ENCODE measurements around the gene RGS3.
A peak's percentile ranks its signal among the peaks of the same experiment; 100 is the strongest.

RGS3 gene

DNA sequence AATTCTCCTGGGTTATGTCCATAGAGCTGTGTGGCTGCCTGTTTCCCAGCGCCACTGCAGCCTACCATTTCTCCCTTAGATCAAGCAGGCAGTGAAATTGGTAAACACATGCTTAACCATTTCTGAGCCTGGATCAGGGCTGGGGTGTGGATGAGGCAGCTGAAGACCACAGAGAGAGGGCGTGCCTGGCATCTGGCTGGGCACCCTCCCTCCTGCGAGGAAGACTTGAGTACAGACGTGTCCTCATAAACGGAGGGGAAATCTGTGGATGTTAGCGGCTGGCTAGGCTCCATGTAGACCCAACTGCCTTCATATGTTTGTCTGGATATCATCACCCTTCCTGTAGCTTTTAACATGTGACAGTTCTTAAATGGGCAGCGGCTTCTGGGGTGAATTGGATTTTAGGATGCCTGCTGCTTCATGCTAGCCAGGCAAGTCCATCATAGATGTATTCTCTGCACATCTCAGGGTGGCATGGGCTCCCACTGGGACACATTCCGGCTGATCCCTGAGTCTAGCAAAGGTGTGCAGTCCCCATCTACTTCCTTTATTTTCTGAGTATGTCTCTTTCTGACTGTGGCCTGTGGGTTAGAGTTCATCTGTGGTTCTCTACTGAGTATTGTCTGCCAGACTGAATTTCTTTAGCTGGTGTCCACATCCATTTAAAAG, 11.0 kb downstream of the RGS3 start:
- TF ChIP-seq GATA1 (IDR thresholded peaks at IDR 0.05; ENCODE audit: low read depth, low read length) (no peak), POLR2A (IDR thresholded peaks at IDR 0.05; ENCODE audit: low read length) (no peak)
- no peak for DNase-seq

DNA sequence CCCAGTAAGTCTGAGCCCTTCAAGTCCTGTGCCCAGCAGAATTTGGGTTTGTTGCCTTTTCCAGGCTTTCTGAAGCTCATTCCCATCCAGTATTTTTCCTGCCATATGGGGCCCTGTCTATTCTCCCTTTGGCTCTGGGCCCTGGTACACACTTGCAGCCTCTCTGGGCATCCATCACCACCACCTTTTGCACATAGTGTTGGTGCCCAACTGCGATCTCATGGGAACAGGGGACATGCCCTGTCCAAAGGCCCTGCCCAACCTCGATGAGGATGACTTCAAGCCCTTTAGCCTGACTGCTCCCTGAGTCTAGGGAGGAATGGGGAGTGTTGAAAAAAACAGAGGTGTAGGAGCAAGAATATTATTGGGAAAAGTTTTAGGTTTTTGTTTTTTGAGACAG, 11.5 kb downstream of the RGS3 start:
- TF ChIP-seq POLR2A (IDR thresholded peaks at IDR 0.05; ENCODE audit: low read length) (no peak), GATA1 (IDR thresholded peaks at IDR 0.05; ENCODE audit: low read depth, low read length) (no peak)
- no peak for DNase-seq

DNA sequence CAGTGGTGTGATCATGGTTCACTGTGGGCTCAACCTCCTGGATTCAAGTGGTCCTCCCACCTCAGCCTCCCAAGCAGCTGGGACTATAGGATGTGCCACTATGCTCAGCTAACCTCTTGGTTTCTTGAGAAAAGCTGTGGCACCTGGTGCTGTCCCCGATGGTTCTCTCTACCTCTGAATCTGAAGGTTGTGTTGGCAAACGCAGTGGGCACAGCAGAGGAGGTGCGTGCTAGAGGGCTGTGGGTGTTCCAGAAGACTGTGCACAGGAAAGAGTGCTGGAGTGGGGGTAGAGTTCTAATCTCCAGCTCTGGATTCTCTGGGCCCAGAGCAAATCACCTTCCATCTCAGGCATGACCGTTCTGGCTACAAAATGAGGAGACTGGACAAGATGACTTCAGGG, 12.5 kb downstream of the RGS3 start:
- no peak for TF ChIP-seq POLR2A (IDR thresholded peaks at IDR 0.05; ENCODE audit: low read length)
- TF ChIP-seq GATA1 (IDR thresholded peaks at IDR 0.05; ENCODE audit: low read depth, low read length), result no peak
- DNase-seq, result no peak

DNA sequence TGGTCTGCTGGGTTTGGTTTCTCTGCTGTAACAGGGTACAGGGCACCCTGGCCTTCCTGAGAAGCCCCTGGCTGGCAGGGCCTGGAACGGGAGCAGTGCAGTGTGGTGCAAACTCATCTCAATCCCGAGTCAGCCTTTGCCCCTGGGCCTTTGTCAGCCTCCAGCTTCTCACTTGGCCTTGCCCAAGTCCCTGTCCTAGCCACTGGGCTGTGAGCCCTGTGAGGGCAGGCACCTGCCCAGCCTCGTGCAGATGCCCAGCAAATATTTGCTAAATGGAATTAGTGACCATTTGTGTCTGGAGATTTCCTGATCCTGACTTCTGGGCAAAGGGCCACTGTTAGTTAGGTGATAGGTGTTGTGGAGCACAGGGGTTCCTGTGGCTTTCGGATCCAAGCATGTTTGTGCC, 13.0 kb downstream of the RGS3 start:
- no peak for DNase-seq
- no peak for TF ChIP-seq POLR2A (IDR thresholded peaks at IDR 0.05; ENCODE audit: low read length)
- TF ChIP-seq GATA1 (IDR thresholded peaks at IDR 0.05; ENCODE audit: low read depth, low read length), result no peak

DNA sequence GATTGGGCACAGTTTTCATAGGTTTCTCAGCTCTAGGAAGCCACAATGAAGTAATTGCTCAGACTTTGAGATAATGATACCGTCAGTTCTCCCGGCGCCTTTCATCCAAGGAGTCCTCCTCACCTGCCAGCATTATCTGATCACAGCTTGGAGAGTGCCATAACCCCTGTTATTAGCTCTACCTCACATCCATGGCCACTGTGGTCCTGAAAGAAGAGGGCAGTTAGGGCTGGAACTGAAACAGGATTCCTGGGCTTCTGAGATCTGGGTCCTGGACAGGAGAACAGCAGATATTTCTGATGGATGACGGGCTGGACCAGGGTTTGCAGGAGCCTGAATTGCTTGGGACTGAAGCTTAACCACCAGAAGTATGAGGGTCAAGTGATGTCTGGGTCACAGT, 13.5 kb downstream of the RGS3 start:
- DNase-seq, result no peak
- TF ChIP-seq GATA1 (IDR thresholded peaks at IDR 0.05; ENCODE audit: low read depth, low read length) (no peak), POLR2A (IDR thresholded peaks at IDR 0.05; ENCODE audit: low read length) (no peak)

DNA sequence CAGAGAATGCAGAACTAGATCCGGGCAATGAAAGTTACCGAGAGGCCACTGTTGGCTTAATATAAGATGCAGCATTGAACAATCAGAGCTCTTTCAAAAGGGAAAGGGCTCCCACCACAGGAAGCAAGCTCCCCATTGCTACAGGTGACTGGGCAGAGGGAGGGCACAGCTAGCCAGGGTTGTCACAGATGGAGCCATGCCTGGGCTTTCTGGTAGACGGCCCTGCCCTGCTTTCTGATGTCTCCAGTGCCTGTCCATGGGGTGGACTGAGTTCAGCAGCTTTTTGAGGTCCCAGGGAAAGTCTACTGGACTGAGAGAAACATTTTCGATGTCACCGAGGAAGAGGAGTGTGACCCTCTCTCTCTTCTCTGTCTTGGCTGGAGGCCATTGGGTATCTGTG, 14.1 kb downstream of the RGS3 start:
- TF ChIP-seq GATA1 (IDR thresholded peaks at IDR 0.05; ENCODE audit: low read depth, low read length) (no peak), POLR2A (IDR thresholded peaks at IDR 0.05; ENCODE audit: low read length) (no peak)
- no peak for DNase-seq

DNA sequence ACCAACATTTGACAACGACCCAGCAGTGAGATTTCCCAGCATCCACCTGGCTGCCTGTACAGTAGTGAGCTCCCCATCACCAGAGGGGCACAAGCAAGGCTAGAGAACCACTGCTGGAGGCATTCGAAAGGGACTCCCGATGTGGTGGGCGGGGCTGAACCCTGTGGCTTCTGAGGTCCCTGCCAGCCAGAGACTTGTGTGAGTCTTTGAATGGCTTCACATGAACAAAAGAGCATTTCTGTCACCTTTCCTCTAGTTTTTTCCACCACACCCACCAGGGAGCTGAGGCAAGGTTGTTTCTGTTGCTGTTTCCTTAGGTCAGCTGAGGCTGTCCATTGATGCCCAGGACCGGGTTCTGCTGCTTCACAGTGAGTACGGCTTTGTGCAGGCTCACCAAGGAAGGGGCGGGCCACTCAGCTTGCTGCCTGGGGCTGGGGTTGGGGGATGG, 15.7 kb downstream of the RGS3 start:
- no peak for TF ChIP-seq POLR2A (IDR thresholded peaks at IDR 0.05; ENCODE audit: low read length)
- TF ChIP-seq GATA1 (IDR thresholded peaks at IDR 0.05; ENCODE audit: low read depth, low read length), result no peak
- no peak for DNase-seq

DNA sequence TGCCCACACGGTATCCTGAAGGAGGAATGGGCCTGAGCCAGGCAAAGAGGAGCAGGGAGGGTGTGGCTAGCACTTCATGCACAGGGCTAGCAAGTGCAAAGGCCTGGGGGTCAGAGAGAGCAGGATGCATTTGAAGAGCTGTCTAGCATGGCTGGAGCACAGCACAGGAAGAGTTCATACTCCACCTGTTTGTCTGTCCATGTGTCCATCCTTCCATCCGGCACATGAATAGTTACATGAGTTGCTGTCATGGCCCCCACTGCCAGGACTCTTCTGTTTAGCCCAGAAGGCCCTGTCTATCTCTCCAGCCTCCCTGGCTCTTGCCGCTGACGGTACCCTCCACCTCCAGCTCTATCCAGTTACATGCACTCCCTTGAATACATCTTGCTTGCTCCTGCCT, 17.1 kb downstream of the RGS3 start:
- no peak for TF ChIP-seq GATA1 (IDR thresholded peaks at IDR 0.05; ENCODE audit: low read depth, low read length)
- TF ChIP-seq POLR2A (IDR thresholded peaks at IDR 0.05; ENCODE audit: low read length), result no peak
- no peak for DNase-seq

DNA sequence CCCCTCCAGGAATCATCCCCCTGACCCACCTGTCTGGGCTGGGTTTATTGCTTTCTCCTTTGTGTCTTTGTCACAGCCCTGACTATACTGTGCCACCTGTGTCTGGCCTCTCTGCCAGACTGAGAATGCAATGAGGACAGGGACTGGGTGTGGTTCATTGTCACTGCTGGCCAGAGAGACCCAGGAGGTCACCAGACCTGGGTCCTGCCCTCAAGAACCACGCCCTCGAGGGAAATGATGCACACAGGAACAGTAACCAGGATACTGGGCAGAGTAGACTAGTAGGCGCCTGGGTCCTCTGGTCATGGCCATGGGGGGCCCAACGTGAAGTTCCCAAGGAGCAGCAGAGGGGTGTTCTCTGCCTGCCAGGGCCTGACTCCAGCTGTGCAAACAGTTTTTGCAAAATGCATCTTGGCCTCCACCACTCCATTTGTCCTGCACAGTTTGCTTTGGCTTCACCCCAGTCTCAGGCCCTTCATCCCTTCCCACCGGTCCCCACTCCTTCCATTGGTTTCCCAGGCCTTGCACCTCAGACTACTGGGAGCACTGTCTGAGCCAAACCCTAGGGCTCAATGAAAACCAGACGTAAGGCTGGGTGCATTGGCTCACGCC, 17.8 kb downstream of the RGS3 start:
- DNase-seq, result no peak
- TF ChIP-seq GATA1 (IDR thresholded peaks at IDR 0.05; ENCODE audit: low read depth, low read length) (no peak), POLR2A (IDR thresholded peaks at IDR 0.05; ENCODE audit: low read length) (no peak)

DNA sequence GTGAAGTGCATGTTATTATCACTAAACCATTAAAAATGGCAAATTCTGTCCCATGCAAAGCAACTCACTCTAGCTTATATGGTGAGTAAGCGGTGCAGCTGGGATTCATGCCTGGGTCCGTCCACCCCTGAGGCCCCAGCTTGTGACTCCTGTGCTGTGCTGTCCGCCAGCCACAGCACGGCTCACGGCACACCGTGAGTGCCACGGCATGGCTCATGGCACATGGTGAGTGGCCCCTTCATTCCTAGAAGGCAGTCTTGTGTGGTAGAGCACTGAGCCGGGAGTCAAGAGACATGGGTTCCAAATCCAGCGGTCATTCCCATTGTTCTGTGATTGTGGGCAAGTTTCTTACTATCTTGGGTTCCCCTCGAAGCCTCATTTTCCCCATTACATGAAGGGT, 18.8 kb downstream of the RGS3 start:
- no peak for DNase-seq
- TF ChIP-seq POLR2A (IDR thresholded peaks at IDR 0.05; ENCODE audit: low read length) (no peak), GATA1 (IDR thresholded peaks at IDR 0.05; ENCODE audit: low read depth, low read length) (no peak)

DNA sequence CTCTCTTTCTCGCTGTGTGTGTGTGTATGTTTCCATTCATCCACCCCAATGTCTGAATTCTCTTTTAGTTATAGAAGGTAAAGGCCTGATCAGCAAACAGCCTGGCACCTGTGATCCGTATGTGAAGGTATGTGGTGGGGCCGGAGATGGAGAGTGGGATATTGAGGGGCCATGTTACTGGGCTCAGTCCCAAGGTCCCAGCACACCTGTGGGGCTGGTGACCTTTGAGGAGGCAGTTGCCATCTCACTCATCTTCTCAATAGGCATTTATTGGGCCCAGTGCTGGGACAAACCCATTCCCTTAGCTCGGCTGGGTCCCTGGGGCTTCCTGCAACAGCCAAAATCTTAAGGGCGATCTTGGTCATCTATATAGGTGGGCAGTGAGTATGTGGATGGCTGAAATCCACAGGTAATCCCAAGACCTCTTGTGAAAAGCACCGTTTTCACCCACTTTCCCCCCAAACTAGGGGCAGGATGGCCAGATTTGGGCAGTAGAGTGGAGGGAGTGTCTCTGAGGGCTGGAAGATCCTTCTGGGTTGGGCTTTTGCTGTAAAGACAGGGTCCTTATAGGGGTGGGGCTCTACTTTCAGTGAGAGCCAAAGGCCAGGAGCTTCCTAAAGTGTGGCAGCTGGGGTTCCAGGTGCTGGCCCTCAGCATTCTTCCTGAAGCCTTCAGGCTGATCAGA, 19.6 kb downstream of the RGS3 start:
- no peak for TF ChIP-seq POLR2A (IDR thresholded peaks at IDR 0.05; ENCODE audit: low read length)
- TF ChIP-seq GATA1 (IDR thresholded peaks at IDR 0.05; ENCODE audit: low read depth, low read length), result no peak

DNA sequence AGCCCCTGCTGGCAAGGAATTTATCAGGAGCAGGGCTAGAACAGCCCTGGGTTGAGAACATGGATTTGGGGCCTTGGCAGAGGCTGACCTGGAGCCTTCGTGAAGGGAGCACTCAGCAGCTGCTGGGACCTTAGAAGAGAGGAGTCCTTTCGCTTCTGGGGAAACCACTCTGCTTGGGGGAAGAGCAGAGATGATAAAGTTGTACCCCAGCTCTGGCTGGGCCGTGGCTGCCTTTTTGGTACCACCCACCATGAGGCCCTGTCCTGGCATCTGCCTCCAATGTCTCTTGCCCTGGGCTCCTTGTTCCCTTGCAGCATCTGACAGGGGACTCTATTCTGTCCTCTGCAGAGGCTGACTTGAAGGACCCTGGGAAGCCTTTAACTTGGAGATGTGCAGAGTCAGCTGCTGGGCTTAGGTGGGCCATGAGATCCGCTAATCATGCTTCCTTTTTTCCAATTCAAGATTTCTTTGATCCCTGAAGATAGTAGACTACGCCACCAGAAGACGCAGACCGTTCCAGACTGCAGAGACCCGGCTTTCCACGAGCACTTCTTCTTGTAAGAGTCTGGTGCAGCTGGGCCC, 20.2 kb downstream of the RGS3 start:
- DNase-seq, result no peak
- no peak for TF ChIP-seq POLR2A (IDR thresholded peaks at IDR 0.05; ENCODE audit: low read length)
- no peak for TF ChIP-seq GATA1 (IDR thresholded peaks at IDR 0.05; ENCODE audit: low read depth, low read length)

More for the DNA sequence above, 19.6 kb downstream of the RGS3 start:
- no peak for DNase-seq

DNA sequence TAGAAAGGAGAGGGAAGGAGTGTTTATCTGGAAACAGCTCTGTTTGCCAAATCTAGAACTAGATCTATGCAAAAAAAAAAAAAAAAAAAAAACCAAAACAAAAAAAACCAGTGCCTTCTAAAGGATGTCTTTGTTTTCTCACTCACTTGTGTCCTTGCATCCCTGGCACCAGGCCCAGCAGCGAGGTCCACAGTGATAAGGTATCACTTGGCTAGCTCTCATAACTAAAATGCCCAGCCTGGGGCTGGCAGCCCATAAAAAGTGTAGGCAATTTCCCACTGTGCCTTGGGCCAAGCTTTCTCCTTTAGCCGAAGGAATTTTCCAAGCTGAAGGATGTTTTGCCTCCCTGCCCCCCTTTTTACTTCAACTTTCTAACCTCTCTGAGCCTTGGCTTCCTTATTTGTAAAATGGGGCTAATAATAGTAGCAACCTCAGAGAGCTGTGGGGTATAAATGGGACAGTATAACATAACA, 20.8 kb downstream of the RGS3 start:
- DNase-seq, result peak; percentile 53 to 68
- TF ChIP-seq POLR2A (IDR thresholded peaks at IDR 0.05; ENCODE audit: low read length) (no peak), GATA1 (IDR thresholded peaks at IDR 0.05; ENCODE audit: low read depth, low read length) (no peak)

DNA sequence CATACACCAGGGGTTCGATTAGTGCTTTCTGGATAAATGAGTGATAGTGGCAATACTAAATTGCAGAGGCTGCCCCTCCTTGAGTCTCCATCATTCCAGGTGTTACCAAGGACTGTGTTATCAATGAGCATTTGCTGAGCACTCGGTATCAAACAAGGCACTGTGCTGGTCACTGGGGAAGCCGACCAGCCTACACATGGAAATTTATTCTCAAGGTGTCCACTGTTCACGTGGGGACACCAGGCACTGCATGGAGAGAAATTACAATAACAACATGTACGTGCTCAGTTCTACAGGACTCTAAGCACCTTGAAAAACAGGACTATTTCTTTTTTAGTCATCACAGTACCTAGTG, 22.2 kb downstream of the RGS3 start:
- no peak for TF ChIP-seq POLR2A (IDR thresholded peaks at IDR 0.05; ENCODE audit: low read length)
- no peak for TF ChIP-seq GATA1 (IDR thresholded peaks at IDR 0.05; ENCODE audit: low read depth, low read length)
- DNase-seq, result no peak

All from erythroblast (primary cell).